Measurements from ENCODE around the gene TEX264.

- TF ChIP-seq ESRRG (CRISPR knock-in tag; IDR thresholded peaks at IDR 0.05), result no peak
- TF ChIP-seq GLIS3 (CRISPR knock-in tag; IDR thresholded peaks at IDR 0.05), result no peak
- no peak for TF ChIP-seq ZC3H10 (CRISPR knock-in tag; IDR thresholded peaks at IDR 0.05)
- TF ChIP-seq RARB (CRISPR knock-in tag; IDR thresholded peaks at IDR 0.05), result no peak
- no peak for TF ChIP-seq ZNF565 (CRISPR knock-in tag; conservative IDR thresholded peaks at IDR 0.05; ENCODE audit: low read depth)
- no peak for TF ChIP-seq TOX (CRISPR knock-in tag; IDR thresholded peaks at IDR 0.05; ENCODE audit: borderline replicate concordance)
- TF ChIP-seq TSHZ2 (CRISPR knock-in tag; IDR thresholded peaks at IDR 0.05), result no peak
- TF ChIP-seq CSRNP3 (CRISPR knock-in tag; IDR thresholded peaks at IDR 0.05), result no peak
- TF ChIP-seq ZNF70 (CRISPR knock-in tag; IDR thresholded peaks at IDR 0.05), result no peak
- TF ChIP-seq CSDC2 (CRISPR knock-in tag; IDR thresholded peaks at IDR 0.05), result no peak
- TF ChIP-seq BACH2 (CRISPR knock-in tag; IDR thresholded peaks at IDR 0.05; ENCODE audit: borderline replicate concordance), result no peak
- TF ChIP-seq TCF4 (CRISPR knock-in tag; IDR thresholded peaks at IDR 0.05; ENCODE audit: borderline replicate concordance), result no peak
Observed at GRCh38 chr3:51637941-51638471, 33.0 kb upstream of the TEX264 start.

Measured in SK-N-SH treated with all-trans-retinoic acid at 6 μM for 48 hours (cell line).